Kidney (tissue), 14 donors: Measurements from ENCODE around the gene TPBGL. TPM values are rescaled to one million over a fixed set of nuclear protein-coding genes. Genes with fewer than 3 reads are reported as not detected.
A peak's percentile ranks its signal among the peaks of the same experiment; 100 is the strongest.

Experiments used
- DNase-seq, 5 donors: peaks; one replicate each; pipeline ENCODE4 v3.0.0-alpha.2; 2013 to 2020
- FAIRE-seq: peaks from 2 replicates; lab custom pipeline; 2012; peaks lifted over from hg19 to GRCh38; lab: Jason Lieb, UNC
- H3K27ac ChIP-seq, 2 donors: one replicate each; pipeline ENCODE4 v1.7.0; 2013; ENCODE audit warnings: low read depth in 2 of 2, low read length in 2 of 2, inconsistent platforms in 1 of 2
- H3K27me3 ChIP-seq: one replicate; pipeline ENCODE4 v1.7.1; 2013; ENCODE audit warnings: low read length, inconsistent platforms; ENCODE audit not compliant: control insufficient read depth, insufficient read depth
- H3K36me3 ChIP-seq, 3 donors: one replicate each; pipeline versions ENCODE4 v1.7.0 to v1.7.1; 2013; ENCODE audit warnings: low read length in 3 of 3, control low read depth in 1 of 3, inconsistent platforms in 1 of 3; ENCODE audit not compliant: insufficient read depth in 3 of 3, control insufficient read depth in 2 of 3
- H3K4me1 ChIP-seq, 3 donors: one replicate each; pipeline versions ENCODE4 v1.7.0 to v1.7.1; 2013; ENCODE audit warnings: low read length in 3 of 3, inconsistent platforms in 1 of 3, low read depth in 1 of 3; ENCODE audit not compliant: control insufficient read depth in 2 of 3, insufficient read depth in 2 of 3
- H3K4me3 ChIP-seq, 3 donors: one replicate each; pipeline versions ENCODE4 v1.7.0 to v1.8.1; 2013; ENCODE audit warnings: low read length in 3 of 3, control low read depth in 1 of 3, inconsistent platforms in 1 of 3
- H3K9ac ChIP-seq, 3 donors: one replicate each; pipeline versions ENCODE4 v1.7.0 to v1.7.1; 2013; ENCODE audit warnings: low read length in 3 of 3, control low read depth in 1 of 3, inconsistent platforms in 1 of 3
- H3K9me3 ChIP-seq, 3 donors: one replicate each; pipeline versions ENCODE4 v1.7.0 to v1.7.1; 2013; ENCODE audit warnings: low read length in 3 of 3, control low read depth in 1 of 3, inconsistent platforms in 1 of 3; ENCODE audit not compliant: control insufficient read depth in 2 of 3, insufficient read depth in 1 of 3
- intact Hi-C: fragments of 100-400 bp; cut with DNase I; formaldehyde crosslinking; loops from one replicate; pipeline ENCODE4 v1.11.1; 2022
- polyA plus RNA-seq: library from polyadenylated mRNA; stranded (reverse); fragments of 350-450 nt; fragmentation: Illumina TruSeq; extraction: RNeasy Lipid Tissue Mini Kit (QIAGEN cat#74804); gene quantifications from one replicate; pipeline ENCODE4 v1.2.3, GENCODE V29; 2014; ENCODE audit warnings: low read depth, low replicate concordance; ENCODE audit not compliant: insufficient read depth
- total RNA-seq: library from RNA; stranded (reverse); fragmentation: NEBNext Ultra II Directional; extraction: Animal tissue kit (Norgen Biotek cat#: 25700); gene quantifications from one replicate; pipeline ENCODE4 v1.2.1, GENCODE V29; 2021
- TF ChIP-seq, protein P1 (sequence below): IDR thresholded peaks from 3 replicates; pipeline ENCODE4 v1.5.1; 2012; ENCODE audit warnings: mild to moderate bottlenecking, moderate library complexity, borderline replicate concordance; ENCODE audit not compliant: insufficient read depth; ENCODE audit errors: extremely low read depth
- donor health status: control.
- donor health status: control.
- donor health status: control.
- donor health status: control.
- donor health status: control.
- donor health status: DM: yes; HTN: yes; CAD: no.
- donor health status: Normal renal cell carcinoma (clear cell type).

The TPBGL gene
- total and polyA plus RNA-seq, 2 donors from 2014 or later, result 0.13 to 0.69 TPM

DNA sequence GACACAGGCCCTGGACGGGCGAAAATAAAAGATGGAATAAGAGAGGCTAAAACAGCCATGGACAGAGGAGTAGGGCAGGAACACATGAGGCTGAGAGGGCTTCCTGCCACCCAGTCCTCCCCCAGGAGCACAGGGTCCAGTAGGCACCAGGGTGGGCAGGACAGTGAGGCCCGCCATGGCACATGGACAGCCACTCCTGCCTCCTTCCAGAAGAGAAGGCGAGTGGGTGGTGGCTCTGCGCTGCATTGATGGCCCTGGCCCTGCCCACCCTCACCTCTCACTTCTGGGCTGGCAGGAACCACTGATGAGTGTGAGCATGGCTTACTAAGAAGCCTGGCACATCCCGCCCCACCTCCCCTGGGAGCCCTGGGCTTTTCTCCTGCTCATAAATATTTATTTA, 51.2 kb downstream of the TPBGL start:
- DNase-seq (peak in 1 of 5 donors; percentile 40), FAIRE-seq (no peak)
- Histone ChIP-seq H3K9ac (no peak overlapping the region), H3K4me3 (no peak overlapping the region), H3K9me3 (no peaks in the 10 kb centered on the region), H3K27ac (no peak overlapping the region), H3K36me3 (peaks cover 0 to 2% (median 0%) of the 10 kb centered on the region in 3 donors), H3K27me3 (no peaks in the 10 kb centered on the region), H3K4me1 (peaks cover 0 to 8% (median 0%) of the 10 kb centered on the region in 3 donors)
- TF ChIP-seq, protein P1, sequence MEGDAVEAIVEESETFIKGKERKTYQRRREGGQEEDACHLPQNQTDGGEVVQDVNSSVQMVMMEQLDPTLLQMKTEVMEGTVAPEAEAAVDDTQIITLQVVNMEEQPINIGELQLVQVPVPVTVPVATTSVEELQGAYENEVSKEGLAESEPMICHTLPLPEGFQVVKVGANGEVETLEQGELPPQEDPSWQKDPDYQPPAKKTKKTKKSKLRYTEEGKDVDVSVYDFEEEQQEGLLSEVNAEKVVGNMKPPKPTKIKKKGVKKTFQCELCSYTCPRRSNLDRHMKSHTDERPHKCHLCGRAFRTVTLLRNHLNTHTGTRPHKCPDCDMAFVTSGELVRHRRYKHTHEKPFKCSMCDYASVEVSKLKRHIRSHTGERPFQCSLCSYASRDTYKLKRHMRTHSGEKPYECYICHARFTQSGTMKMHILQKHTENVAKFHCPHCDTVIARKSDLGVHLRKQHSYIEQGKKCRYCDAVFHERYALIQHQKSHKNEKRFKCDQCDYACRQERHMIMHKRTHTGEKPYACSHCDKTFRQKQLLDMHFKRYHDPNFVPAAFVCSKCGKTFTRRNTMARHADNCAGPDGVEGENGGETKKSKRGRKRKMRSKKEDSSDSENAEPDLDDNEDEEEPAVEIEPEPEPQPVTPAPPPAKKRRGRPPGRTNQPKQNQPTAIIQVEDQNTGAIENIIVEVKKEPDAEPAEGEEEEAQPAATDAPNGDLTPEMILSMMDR, result no peak
- intact Hi-C loops, result no loop called here

DNA sequence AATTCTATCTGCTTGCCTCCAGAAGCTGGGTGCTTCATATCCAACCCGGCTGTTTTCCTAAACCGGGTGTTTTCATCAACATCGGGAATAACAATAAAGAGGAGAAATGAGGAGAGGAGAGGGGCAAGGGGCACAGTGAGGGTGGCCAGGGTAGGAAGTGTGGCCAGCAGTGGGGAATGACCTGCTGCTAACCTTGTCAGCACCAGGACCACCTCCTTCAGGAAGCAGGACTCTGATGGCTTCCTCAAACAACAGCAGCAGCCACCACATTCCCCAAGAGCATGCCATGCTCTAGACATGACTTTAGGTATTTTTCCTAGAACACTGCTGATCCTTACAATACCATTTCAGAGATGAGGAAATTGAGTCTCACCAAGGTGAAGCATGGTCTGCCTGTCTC, 52.4 kb downstream of the TPBGL start:
- Histone ChIP-seq H3K4me1 (peaks cover 0 to 8% (median 0%) of the 10 kb centered on the region in 3 donors), H3K4me3 (no peak overlapping the region), H3K9me3 (no peaks in the 10 kb centered on the region), H3K36me3 (no peaks in the 10 kb centered on the region), H3K27ac (no peak overlapping the region), H3K27me3 (no peaks in the 10 kb centered on the region), H3K9ac (no peak overlapping the region)
- DNase-seq (peak in 1 of 5 donors; percentile 29), FAIRE-seq (no peak)
- TF ChIP-seq, protein P1, result no peak
- intact Hi-C loops, result no loop called here

Other genes starting within 250 kb of the TPBGL start
- not detected for gene OR2AT4, start 143.9 kb upstream of the TPBGL start, total RNA-seq
- not detected for gene OR2AT4, start 143.9 kb upstream of the TPBGL start, polyA plus RNA-seq
- 117 TPM for gene SLCO2B1, start 89.7 kb upstream of the TPBGL start, total RNA-seq
- 8.9 TPM for gene SLCO2B1, start 89.7 kb upstream of the TPBGL start, polyA plus RNA-seq
- 53.8 TPM for gene ARRB1, start 110.9 kb downstream of the TPBGL start, total RNA-seq
- gene ARRB1, start 110.9 kb downstream of the TPBGL start, polyA plus RNA-seq, result 17.6 TPM
- 1,724 TPM for gene RPS3, start 158.7 kb downstream of the TPBGL start, total RNA-seq
- gene RPS3, start 158.7 kb downstream of the TPBGL start, polyA plus RNA-seq, result 1,510 TPM
- 1.8 TPM for gene KLHL35, start 192.4 kb downstream of the TPBGL start, total RNA-seq
- gene KLHL35, start 192.4 kb downstream of the TPBGL start, polyA plus RNA-seq, result 0.26 TPM